ENCODE results near the gene THY1.

Gene THY1

DNA sequence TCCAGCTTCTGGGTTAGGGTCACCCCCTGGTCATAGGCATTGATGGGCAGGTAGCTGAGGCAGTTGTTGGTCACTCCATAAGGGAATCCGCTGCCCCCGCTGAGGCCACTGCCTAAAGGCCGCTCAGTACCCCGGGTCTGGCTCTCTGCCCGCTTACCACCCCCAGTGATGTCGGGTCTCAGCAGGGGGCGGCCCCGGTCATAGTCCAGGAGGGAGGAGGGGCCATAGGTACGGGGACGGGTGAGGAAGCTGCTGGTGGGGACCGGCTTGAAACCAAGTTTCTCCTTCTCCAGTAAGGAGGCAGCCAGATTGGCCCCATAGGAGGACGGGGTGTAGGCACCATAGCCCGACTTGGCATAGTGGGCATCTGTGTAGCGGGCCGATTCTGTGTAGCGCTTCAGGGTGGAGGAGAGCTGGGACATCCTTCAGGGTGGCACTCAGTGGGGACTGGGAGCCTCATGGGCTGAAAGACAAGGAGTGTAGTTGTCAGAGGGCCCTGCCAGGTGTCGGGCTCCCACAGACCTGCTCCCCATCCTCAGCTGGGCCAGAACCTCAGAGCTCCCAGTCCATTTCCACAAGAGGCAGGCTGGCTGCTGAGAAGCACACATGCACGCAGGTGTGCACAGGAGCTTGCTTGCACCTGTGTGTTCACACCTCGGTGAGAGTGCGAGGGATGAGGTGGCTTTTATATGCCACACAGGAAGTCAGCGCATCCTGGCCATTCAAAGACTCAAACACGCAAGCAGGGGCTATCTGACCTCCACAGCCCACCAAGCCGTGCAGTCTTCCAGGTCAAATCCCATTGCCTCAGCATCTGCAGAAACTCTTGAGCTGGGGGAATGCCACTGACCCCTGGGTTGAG lies 49.7 kb downstream of the THY1 start:
- Histone ChIP-seq H3K27ac (ENCODE audit: low read depth, low read length, poor library complexity, severe bottlenecking) (no peak overlapping the region), H3K4me2 (ENCODE audit: low read length) (no peak overlapping the region)

DNA sequence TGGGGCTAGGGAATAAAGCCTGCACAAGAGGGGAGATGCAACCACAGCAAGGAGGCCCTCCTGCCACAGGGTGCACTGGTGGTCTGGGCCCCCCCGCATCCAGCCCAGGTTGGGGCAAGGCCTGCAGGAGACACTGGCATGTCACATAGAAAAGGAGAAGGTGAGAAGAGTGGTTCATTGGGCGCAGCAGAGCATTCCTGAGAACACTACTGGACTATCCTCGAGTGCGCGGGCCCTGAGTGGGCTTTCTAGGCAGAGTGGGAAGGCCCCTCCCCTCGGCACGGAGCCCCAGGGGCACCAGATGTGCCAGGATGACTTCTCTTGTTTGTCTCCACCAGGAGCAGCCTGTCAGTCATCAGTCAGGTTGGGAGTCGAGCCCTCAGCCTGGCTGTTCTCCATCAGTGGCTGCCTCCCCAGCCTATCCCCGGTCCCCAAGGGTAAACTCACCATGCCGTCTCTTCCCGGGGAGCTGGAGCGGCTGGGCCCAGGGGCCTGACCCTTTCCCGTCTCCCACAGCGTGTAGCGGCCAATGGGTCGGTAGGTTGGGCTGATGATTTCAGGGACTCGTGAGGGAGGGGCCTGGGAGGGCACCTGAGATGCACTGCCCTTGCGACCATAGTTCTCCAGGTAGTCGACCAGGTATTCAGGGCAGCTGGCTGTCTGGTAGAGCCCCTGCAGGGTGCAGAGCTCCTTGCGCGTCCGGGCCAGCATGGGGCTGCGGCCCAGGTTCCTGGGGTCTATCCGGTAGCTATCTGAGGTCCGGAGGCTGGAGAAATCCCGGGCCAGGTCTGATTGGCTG lies 50.5 kb downstream of the THY1 start:
- Histone ChIP-seq H4K20me1 (ENCODE audit: insufficient read depth, low read length) (no peaks in the 10 kb centered on the region), H3K79me2 (ENCODE audit: insufficient read depth, low read length) (no peaks in the 10 kb centered on the region), H2AFZ (ENCODE audit: low read length) (no peak overlapping the region), H3F3A (ENCODE audit: insufficient read depth, low read length) (no peaks in the 10 kb centered on the region), H3K4me1 (ENCODE audit: insufficient read depth, low read length, severe bottlenecking) (peaks cover 51% of the 10 kb centered on the region), H3K9ac (ENCODE audit: low read length) (no peak overlapping the region), H3K9me2 (ENCODE audit: low read depth, low read length) (no peaks in the 10 kb centered on the region), H3K27ac (ENCODE audit: low read depth, low read length, poor library complexity, severe bottlenecking) (no peak overlapping the region), H3K9me3 (ENCODE audit: low read length) (no peaks in the 10 kb centered on the region), H3K4me3 (ENCODE audit: low read depth, low read length, poor library complexity, severe bottlenecking) (no peak overlapping the region), H3K4me2 (ENCODE audit: low read length) (no peak overlapping the region), H3K27me3 (ENCODE audit: insufficient read depth, low read length) (no peaks in the 10 kb centered on the region), H3K36me3 (ENCODE audit: insufficient read depth, low read length) (no peaks in the 10 kb centered on the region)
- no peak for TF ChIP-seq EZH2 (IDR thresholded peaks at IDR 0.05; ENCODE audit: borderline replicate concordance, low read length)
- TF ChIP-seq, protein P1, sequence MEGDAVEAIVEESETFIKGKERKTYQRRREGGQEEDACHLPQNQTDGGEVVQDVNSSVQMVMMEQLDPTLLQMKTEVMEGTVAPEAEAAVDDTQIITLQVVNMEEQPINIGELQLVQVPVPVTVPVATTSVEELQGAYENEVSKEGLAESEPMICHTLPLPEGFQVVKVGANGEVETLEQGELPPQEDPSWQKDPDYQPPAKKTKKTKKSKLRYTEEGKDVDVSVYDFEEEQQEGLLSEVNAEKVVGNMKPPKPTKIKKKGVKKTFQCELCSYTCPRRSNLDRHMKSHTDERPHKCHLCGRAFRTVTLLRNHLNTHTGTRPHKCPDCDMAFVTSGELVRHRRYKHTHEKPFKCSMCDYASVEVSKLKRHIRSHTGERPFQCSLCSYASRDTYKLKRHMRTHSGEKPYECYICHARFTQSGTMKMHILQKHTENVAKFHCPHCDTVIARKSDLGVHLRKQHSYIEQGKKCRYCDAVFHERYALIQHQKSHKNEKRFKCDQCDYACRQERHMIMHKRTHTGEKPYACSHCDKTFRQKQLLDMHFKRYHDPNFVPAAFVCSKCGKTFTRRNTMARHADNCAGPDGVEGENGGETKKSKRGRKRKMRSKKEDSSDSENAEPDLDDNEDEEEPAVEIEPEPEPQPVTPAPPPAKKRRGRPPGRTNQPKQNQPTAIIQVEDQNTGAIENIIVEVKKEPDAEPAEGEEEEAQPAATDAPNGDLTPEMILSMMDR (IDR thresholded peaks at IDR 0.05; ENCODE audit: low read length) = no peak

More for the DNA sequence above, 49.7 kb downstream of the THY1 start:
- no peaks in the 10 kb centered on the region for H4K20me1 ChIP-seq (ENCODE audit: insufficient read depth, low read length)
- no peaks in the 10 kb centered on the region for H3K36me3 ChIP-seq (ENCODE audit: insufficient read depth, low read length)
- H3K4me1 ChIP-seq (ENCODE audit: insufficient read depth, low read length, severe bottlenecking) = peaks cover 43% of the 10 kb centered on the region
- H3K27me3 ChIP-seq (ENCODE audit: insufficient read depth, low read length) = no peaks in the 10 kb centered on the region
- no peak for TF ChIP-seq EZH2 (IDR thresholded peaks at IDR 0.05; ENCODE audit: borderline replicate concordance, low read length)
- TF ChIP-seq, protein P1 (IDR thresholded peaks at IDR 0.05; ENCODE audit: low read length) = no peak
- H3K9me3 ChIP-seq (ENCODE audit: low read length) = no peaks in the 10 kb centered on the region
- H2AFZ ChIP-seq (ENCODE audit: low read length) = no peak overlapping the region
- H3K79me2 ChIP-seq (ENCODE audit: insufficient read depth, low read length) = no peaks in the 10 kb centered on the region
- H3K4me3 ChIP-seq (ENCODE audit: low read depth, low read length, poor library complexity, severe bottlenecking) = no peak overlapping the region
- H3F3A ChIP-seq (ENCODE audit: insufficient read depth, low read length) = no peaks in the 10 kb centered on the region
- H3K9me2 ChIP-seq (ENCODE audit: low read depth, low read length) = no peaks in the 10 kb centered on the region
- no peak overlapping the region for H3K9ac ChIP-seq (ENCODE audit: low read length)

DNA sequence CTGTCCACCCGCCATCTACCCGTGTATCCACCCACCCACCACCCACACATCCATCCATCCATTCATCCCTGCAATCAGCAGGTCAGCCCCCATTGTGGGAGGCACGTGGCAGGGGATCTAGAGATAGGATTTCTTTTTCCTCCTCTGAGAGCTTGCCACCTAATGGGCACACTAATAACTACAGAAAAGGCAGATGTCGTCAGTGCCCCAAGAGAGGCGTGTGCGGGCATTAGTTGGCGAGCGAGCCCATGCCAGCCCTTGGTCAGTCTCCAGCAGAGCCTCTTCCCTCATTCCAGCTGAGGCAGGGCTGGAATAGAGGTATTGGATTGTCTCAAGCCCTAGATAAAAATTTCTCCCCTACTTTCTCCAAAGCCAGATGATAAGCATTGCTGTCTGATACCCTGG lies 51.2 kb downstream of the THY1 start:
- Histone ChIP-seq H3K27ac (ENCODE audit: low read depth, low read length, poor library complexity, severe bottlenecking) (peak overlapping the region; percentile 94), H4K20me1 (ENCODE audit: insufficient read depth, low read length) (no peaks in the 10 kb centered on the region), H3K79me2 (ENCODE audit: insufficient read depth, low read length) (no peaks in the 10 kb centered on the region), H3F3A (ENCODE audit: insufficient read depth, low read length) (no peaks in the 10 kb centered on the region), H2AFZ (ENCODE audit: low read length) (no peak overlapping the region), H3K9me3 (ENCODE audit: low read length) (no peaks in the 10 kb centered on the region), H3K27me3 (ENCODE audit: insufficient read depth, low read length) (no peaks in the 10 kb centered on the region), H3K9ac (ENCODE audit: low read length) (no peak overlapping the region; the same call in 1 of the 2 replicates), H3K36me3 (ENCODE audit: insufficient read depth, low read length) (no peaks in the 10 kb centered on the region), H3K9me2 (ENCODE audit: low read depth, low read length) (no peaks in the 10 kb centered on the region), H3K4me2 (ENCODE audit: low read length) (no peak overlapping the region), H3K4me1 (ENCODE audit: insufficient read depth, low read length, severe bottlenecking) (peaks cover 58% of the 10 kb centered on the region), H3K4me3 (ENCODE audit: low read depth, low read length, poor library complexity, severe bottlenecking) (no peak overlapping the region)
- TF ChIP-seq, protein P1 (IDR thresholded peaks at IDR 0.05; ENCODE audit: low read length) = peak; percentile 52; the same call in 1 of the 2 replicates
- no peak for TF ChIP-seq EZH2 (IDR thresholded peaks at IDR 0.05; ENCODE audit: borderline replicate concordance, low read length)

All from OCI-LY1 (cell line).